Esophagus mucosa (tissue), 1 donor: ENCODE data around the gene PRRT1. TPM values are rescaled to one million over a fixed set of nuclear protein-coding genes. Genes with fewer than 3 reads are reported as not detected.
"Not testable (repeated sequence)": the region's sequence is repeated elsewhere in the genome, so short reads cannot be mapped to it uniquely, and the experiment has no call there.

Experiments used
- ATAC-seq: fragments of 200-7000 bp; cut with Tn5 transposase; one replicate; pipeline ENCODE4 v1.9.1; 2020
- total RNA-seq: library from RNA; stranded (reverse); gene quantifications from one replicate; pipeline ENCODE4 v1.2.4, GENCODE V29; 2023
- donor health status: DM: yes; HTN: yes; CAD: no.

PRRT1 gene
- total RNA-seq, 1 donor from 2014 or later = 0.40 TPM

DNA sequence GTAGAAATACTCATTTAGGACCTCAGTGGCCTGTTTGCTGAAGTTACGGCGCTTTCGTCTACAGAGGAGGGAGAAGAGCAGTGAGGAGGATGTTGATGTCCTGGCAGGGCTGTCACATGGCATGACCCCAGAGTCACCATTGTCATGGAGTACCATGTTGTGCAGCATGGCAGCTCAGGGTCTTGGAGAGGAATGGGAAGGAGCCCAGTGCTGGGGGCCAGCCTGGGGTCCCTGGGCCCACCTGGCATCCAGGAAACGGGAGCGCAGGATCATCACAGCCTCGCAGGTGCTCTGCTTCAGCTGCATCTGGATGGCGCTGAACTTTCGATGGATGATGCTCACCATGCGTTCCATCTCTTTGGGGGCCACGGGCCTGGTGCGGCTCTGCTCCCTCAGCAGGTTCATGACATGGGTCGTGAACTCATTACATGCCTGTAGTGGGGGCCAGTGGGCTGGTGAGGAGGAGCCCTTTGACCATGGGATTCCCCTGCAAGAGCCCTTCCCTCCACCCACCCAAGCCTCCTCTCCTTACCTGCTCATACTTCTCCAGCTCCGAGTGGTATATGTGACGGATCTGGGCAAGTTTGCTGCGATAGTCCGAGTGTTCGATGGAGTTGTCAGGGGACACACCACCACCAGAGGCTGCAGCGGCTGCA lies 36.1 kb upstream of the PRRT1 start:
- ATAC-seq = not testable (repeated sequence)

DNA sequence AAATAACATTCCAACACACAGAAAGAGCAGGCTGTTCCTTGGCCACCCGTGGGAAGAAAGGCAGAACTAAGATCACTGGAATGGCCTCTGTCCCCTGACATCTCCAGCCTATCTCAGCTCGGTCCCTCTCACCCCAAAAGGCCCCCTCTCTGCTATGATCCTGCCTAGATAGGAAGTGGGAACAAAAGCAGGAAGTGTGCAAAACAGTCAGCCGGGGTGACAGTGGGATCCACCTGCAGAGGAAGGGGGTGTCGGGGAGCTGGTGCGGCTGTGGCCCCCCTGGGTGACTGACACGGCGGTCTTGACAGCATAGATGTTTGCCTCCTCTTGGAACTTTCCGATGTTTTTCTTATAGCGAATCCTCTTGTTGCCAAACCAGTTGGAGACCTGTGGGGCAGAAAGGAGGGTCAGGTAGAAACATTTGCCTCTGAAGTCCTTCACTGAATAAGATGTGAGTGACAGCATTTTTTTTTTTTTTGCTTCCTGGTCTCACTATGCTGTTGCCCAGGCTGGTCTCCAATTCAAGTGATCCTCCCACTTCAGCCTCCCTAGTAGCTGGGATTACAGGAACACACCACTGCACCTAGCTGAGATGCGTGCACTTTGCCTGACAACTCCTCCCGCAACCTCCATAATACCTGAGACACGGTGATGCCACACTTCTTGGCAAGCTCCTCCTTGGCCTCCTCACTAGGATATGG lies 35.4 kb upstream of the PRRT1 start:
- ATAC-seq = no peak

DNA sequence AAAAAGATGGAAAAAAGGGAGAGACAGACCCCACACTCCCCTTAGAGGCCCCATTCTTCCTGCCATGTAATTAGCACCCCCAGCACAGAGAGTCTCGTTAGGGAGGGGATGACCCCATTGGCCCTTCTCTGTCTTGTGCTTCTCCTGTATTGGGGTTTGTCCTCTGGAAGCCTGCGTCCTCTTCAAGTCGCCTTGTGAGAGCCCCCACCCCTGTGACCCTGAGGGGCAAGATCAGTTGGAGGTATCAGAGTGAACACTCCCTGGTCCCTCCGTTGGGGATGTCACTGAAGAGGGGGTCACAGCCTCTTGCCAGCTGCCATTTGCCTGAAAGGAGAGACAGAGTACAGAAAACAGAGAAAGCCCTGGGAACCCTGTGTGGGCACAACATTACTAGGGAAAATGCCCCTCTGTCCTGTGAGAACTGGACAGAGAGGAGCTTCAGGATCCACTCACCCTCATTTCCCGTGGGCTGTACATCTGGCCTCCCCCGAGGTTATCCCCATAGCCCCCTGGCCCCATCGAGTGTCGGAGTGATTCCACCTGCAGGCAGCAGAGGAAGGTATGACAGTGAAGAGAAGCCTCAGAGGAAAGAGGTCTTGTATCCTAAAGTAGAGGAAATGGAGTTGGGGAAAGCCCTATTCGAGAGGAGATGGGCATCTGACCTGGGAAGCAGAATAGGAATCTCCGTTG lies 34.6 kb upstream of the PRRT1 start:
- not testable (repeated sequence) for ATAC-seq

DNA sequence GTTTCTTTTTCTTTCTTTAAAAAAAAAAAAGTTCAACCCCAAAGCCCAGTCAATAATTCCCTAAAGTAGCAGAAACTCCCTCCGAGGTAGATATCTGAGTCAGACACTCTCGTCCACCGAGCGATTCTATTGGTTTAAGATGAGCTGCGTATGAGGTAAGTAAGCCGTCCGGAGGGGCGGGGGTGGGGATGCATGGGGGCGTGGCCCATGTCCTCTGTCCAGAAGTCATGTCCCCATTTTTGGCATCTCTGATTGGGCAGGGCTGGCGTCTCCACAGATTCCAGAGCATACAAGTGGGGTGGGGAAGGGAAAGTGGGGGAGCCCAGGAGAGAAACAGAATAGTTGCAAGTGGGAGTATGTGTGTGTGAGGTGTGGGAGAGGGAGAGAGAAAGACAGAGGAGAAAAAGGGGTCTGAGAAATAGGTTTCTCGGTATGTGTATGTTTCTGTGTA lies 34.0 kb upstream of the PRRT1 start:
- peak; percentile 54 for ATAC-seq

DNA sequence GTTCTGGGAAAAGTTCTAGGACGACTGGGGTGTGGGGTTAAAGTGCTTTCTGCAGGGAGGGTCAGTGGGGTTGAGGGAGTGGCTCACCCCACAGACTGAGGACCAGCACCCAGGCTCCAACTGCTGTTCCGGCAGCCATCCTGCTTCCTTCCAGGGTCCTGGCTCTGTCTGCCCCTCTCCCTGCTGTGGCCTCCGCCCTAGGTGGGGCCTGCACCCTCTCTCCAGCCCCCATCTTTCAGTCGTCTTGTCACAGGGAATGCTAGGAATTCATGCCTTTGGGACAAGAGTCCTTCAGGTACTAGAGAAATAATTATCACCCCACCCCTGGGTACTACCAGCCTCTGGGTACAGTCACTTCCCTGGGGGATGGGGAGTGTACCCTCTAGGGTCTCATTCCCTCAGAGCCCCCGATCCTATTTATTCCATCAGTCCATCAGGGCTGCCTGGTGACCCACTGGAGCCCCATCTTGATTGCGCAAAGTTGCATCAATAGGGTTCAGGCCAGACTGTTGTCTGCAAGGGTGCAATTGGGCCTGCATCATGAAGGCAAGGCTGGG lies 32.4 kb upstream of the PRRT1 start, which contains the start of gene AGER:
Gene AGER (minus strand): TSS at position 170 of the 557 bp plus-strand sequence. CDS start 31 bp downstream, at position 139.
- no peak for ATAC-seq

DNA sequence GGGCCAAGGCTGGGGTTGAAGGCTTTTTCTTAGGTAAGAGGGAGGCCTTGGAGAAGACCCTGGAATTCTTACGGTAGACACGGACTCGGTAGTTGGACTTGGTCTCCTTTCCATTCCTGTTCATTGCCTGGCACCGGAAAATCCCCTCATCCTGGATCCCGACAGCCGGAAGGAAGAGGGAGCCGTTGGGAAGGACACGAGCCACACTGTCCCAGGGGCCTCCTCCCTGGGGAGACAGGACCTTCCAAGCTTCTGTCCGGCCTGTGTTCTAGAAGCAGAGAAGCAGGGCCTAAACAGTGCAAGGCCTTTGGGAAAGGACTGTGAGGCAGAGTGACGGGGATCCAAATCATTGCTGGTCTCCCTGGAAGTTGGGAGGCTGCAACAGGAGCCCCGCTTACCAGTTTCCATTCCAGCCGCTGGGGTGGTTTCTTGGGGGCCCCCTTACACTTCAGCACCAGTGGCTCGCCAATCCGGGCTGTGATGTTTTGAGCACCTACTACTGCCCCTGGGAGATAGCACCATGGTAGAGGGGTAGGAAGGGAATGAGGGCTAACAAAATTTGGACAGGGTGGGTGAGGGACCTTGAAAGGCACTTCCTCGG lies 31.8 kb upstream of the PRRT1 start:
- no peak for ATAC-seq

DNA sequence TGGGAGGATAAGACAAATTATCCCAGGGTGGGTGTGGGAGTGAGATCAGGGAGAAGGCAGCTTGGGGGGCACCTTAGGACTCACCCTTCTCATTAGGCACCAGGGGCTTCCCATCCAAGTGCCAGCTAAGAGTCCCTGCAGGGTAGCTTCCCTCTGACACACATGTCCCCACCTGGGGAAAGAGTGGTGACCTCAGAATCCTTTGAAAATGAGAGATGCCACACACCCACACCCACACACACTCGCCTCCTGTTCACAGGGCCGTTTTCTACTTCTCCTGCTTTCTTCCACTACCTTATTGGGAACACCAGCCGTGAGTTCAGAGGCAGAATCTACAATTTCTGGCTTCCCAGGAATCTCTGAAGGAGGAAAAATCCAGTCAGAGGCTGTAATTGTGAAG lies 31.3 kb upstream of the PRRT1 start:
- ATAC-seq = no peak

DNA sequence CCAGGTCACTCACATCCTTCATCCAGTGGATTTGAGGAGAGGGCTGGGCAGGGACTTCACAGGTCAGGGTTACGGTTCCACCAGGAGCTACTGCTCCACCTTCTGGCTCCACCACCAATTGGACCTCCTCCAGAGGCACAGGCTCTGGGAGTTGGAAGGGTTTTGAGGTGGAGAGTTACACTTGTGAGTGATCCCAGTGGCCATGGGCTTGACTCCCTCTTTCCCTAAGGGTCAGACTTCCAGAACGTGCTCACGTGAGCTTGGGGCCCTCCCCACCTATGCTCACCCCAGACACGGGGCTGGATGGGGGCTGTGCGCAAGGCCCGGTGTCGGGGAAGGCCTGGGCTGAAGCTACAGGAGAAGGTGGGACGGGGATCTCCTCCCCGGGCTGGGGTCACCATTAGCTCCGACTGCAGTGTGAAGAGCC lies 30.8 kb upstream of the PRRT1 start:
- ATAC-seq = no peak

DNA sequence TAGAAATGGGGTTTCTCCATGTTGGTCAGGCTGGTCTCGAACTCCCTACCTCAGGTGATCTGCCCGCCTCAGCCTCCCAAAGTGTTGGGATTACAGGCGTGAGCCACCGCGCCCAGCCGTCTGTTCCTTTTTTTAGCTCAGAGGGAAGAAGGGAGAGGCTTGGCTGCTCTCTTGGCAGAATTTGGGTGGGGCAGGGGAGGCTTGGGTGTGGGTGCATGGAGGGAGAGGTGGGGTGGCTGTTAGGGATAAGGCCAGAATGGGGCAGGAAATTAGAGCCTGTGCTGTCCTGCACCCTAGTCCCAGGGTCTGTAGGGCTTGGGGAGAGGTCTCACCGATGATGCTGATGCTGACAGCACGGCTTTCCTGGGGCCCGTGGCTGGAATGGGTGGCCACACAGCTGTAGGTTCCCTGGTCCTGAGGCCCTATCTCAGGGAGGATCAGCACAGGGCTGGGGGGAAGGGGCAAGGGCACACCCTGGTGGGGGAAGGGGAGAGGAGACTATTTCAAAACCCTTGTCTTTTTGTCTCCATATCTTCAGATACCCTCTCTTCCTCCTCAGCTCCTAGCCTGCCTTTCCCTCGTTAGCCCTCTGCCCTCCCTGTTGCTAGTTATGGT lies 30.3 kb upstream of the PRRT1 start:
- no peak for ATAC-seq

DNA sequence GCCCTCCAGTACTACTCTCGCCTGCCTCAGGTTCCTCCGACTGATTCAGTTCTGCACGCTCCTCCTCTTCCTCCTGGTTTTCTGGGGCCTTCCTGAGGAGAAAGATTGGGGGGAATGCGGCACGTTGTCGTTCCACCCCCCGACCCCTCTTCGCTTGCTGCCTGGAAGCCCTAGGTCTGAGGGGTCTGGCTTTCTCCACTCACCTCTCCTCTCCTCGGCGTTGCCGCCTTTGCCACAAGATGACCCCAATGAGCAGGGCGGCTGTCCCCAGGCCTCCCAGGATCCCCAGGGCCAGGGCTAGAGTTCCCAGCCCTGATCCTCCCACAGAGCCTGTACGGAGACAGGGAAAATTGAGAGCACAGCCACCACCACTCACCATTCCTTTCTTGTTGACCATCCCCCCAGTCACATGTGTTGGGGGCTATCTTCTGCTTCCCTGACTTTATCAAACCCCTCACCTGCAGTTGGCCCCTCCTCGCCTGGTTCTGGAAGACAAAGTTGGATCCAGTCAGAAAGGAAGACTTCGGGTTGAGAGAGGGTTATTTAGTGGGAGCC lies 29.5 kb upstream of the PRRT1 start:
- ATAC-seq = no peak

DNA sequence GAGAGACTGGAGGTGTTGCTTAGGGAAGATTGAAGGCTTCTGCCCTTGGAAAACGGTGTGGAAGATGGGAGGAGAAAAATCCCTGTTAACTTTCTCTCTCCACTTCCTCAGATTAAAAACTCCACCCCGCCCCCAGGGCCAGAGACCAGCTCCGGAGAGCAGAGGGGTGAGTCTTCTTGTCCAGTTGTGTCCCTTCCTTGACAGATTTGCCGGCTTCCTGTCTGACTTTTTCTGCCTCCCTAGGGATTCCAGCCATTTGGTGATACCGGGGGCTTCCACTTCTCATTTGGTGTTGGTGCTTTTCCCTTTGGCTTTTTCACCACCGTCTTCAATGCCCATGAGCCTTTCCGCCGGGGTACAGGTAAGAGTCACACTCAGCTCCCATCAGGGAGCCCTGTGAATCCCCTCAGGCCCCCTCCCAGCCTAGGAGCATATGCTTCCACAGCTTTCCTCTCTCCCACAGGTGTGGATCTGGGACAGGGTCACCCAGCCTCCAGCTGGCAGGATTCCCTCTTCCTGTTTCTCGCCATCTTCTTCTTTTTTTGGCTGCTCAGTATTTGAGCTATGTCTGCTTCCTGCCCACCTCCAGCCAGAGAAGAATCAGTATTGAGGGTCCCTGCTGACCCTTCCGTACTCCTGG lies 28.1 kb upstream of the PRRT1 start:
- no peak for ATAC-seq

DNA sequence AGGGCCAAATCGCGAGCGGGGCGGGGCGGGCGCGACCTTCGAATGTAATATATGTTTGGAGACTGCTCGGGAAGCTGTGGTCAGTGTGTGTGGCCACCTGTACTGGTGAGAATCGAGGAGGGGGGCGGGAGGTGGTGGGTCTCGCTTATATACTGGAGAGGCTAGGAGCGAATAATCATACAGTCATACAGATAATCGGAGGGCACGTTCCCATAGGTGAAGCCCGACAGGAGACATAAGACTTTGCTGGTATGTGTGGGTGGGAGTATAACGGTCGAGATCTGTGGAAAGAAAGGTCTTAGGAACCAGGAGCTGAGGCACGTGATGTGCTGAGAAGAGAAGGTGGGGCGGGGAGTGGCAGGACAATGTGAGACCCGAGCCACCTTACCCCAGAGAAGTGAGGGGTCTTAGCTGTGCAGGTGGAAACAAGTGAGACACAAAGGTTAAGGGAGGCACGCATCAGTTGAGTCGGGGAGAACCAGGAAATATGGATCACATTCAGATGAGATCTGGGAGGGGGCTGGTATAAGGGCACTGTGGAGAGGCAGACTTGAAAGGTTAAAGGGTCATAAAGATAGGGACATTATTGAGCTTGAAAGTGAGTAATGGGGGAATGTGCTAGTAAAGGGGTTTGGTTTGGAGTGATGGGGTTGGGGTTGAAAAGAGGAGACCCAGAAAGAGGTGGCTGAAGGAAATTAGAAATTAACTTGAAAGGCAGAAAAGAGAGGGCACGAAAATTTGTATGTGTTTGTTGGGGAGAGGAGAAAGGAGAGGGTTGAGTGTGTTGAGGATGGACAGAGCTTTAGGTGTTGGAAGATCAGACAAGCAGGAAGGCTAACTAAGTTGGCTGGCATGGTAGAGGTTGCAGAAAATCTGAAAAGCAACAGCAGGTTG lies 27.1 kb upstream of the PRRT1 start:
- ATAC-seq = no peak

DNA sequence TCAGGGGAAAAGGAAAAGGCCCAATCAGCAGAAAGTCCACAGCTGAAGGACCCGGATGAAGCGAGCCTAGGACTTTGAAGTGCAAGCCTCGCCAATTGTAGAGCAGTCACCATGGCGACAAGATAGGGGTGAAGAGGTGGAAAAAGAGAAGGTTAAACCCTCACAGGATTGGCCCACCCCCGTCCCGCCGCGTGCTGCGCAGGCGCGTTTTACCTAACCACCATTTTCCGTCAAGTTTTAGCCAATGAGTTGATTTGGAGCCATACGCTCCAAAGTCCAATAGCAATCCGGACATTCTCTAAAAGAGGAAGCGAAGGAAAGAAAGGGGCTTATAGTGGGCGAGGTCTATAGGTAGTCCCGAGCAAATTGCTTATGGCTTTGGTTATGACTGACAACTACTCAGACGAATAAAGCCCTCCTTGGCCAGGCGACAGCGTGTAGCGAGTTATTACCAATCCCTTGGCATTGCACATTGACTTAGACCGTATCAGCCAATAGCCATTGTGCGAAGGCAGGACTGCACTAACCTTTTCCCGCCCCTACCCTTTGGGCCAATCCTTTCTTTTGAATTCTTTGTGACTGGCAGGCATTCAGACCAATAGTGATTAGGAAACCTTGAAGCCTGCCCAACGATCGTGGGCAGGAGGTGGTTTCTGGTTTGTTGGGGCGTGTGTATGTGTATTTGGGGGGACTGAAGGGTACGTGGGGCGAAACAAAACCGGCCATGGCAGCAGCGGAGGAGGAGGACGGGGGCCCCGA lies 26.2 kb upstream of the PRRT1 start, which contains the start of gene RNF5:
Gene RNF5 (plus strand): TSS at position 618 of the 759 bp plus-strand sequence. CDS start 107 bp downstream, at position 725.
- peak; percentile 89 for ATAC-seq

DNA sequence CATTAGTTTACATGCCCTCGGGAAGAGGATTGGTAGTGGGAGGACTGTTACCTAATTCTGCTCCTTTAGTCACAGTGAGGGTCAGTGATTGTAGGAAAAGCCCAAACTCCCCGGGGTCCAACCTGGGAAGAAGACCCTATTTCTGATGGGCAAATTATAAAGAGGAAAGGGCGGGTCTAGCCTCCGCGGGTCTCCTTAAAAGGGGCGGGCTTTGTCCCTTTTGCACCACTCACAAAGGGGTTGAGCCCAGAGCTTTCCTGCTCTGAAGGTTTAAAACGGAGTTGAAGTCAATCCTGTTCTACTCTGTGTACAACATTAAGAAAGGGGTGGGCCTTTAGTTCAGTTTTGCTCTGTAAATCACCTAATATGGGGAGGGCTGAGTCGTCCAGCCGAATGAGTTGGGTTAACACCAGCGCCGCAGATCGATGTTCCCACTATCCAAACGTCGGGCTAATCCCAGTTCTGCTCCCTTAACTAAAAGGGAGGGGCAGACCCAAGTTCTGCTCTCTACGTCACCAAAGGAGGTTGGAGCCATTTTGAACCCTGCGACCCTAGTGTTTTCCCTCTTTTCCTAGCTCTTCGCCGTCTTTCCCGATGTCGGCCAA lies 25.5 kb upstream of the PRRT1 start:
- no peak for ATAC-seq

DNA sequence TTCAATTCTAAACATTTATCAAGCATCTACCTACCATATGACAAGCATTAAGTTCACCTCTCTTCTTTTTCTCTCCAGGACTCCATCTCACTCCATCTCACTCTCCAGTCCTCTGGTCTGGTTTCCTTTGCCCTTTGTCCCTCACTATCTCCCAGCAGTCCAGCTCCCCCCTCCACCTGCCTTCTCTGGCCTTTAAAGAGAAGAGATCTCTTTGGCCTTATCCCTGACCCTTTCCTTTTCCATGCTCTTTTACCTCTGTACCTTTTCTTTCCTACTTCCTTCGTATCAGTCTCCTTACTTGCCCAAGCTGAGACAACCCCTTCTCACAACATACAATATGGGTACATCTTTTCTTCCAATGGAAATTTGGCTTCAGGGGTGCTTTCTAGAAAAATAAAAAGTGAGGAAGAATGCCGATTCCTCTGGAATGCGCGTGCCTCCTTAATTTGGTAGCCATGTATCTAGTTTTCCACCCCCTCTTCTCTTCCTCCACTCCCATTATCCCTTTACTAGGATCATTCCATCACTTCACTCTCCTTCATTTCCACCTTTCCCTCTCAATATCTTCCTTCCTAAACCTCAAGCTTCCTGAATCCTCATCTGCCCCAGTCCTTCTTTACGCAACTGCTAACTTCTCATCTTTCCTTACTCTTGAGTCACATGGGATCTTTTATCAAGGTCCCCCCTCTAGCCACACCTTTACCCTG lies 24.9 kb upstream of the PRRT1 start:
- ATAC-seq = no peak

DNA sequence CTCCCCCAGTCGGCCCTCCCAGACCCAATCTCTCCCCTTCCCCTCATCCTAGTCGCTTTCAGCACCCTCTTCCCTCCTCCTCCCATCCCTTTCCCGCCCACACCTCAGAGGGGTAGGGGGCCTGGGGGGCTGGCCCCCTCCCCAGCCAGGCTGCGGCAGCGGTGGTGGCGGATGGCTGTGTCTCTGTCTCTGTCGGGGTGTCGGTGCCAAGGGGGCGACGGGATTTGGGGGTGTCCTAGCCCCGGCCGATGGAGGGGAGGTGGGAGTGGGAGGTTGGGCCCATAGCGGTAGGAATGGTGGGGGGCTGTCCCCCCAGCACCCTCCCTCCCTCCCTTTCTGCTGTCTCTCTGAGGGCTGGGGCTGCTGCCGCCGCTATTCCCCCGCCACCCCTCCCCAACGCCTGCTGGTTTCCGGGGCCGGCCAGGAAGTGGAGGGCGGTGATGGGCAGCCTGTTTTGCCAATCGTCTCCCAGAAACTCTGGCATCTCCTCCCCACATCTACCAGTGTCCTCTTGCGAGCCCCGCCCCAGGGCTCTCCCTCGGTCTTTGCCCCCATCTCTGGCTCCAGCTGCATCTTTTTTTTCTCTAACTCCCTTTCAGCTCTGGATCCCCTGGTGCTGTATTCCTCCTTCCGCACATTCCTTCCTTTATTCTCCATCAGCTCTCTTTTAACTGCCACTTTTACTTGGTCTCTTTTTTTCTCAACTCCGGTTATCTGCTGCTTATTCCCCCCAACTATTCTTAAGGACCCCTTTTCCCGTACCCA lies 24.2 kb upstream of the PRRT1 start, which contains the start of gene AGPAT1:
Gene AGPAT1 (minus strand): TSS at position 374 of the 765 bp plus-strand sequence. CDS start 4,588 bp downstream, outside the sequence.
- peak; percentile 56 for ATAC-seq

DNA sequence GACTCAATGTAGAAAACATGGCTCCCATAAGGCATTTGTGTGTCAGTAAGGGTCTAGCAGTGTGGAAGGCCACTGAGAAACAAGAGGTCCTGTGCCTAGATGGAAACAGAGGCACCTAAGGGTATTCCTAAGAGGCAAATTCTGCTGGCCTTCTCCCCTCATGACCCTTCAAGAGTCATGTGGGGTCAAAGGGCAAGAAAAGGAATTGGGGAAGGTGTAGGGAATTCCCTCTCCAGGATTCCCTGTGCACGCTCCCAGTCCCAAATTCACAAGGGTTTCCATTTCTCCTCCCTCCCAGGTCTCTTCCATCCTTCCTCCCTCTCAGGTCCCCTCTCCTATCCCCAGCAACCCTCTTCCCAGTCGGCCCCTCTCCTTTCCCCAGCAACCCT lies 23.6 kb upstream of the PRRT1 start:
- ATAC-seq = no peak
